ENCODE data around the gene DGKD. TPM values are rescaled to one million over a fixed set of nuclear protein-coding genes. Genes with fewer than 3 reads are reported as not detected.
A peak's percentile ranks its signal among the peaks of the same experiment; 100 is the strongest.

DGKD gene
- total RNA-seq, 1 donor from 2014 or later = 20.7 TPM

DNA sequence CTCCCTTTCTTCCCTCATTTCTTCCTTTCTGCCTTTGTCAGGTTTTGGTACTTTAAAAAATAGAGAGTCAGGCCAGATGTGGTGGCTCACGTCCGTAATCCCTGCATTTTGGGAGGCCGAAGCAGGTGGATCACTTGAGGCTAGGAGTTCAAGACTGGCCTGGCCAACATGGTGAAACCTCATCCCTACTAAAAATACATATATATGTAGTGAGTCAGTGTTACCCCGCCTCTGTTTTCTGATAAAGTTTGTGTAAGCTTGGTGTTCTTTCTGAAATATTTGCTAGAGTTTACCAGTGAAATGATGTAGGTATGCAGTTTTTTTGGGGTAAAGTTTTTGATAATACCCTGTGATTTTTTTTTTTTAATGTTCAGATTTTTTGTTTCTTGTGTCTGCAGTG lies 58.8 kb downstream of the DGKD start:
- DNase-seq (ENCODE audit: low read depth) = peak; percentile 57

DNA sequence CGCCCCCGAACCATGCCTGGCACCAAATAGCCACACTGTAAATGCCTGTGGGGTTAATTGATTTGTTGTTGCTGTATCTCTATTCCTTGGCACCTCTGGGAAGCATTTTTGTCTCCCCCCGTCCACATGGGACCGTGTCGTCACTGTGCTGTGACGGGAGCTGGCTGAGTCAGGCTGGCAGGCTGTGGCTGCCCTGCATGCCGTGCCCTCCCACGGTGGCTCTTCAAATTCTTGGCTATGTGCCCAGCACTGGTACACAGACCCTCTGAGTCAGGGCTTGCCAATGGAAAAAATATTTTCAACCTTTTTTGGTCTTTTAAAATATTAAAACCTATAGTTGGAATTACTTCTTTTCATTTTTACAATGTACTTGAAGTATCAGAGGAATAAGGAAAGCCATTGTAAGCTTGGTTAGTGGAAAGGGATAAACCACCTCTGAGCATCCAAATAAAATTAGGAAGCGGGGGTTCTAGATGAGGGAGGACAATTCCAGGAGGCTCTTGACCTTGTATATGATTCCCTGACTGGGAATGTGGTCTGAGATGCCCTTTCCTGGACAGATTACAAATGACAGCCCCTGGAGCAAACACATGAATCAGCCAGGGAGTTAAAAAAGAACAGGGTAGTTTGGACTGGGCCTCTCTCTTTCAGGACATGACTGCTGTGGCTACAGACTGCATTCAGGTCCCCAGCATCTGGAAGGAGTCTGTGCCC lies 59.4 kb downstream of the DGKD start:
- DNase-seq (ENCODE audit: low read depth) = peak; percentile 95

DNA sequence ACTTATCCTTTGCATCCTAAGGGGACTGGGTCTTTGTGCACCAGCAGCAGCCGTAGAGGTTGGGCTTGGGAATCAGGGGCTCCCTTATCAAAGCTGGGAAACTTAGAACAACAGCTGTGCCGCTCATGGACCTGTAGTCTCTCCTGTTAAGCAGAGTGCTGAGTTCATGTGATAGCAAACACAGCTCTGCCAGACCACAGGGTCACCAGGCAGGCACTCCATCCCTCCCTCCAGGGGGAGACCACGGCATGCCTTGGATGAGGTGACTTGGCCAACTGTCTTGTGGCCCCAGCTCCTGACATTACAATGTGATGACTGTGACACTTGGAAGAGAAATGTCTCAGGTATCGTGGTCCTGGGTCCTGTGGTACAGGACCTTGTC lies 60.0 kb downstream of the DGKD start:
- DNase-seq (ENCODE audit: low read depth) = peak; percentile 67

DNA sequence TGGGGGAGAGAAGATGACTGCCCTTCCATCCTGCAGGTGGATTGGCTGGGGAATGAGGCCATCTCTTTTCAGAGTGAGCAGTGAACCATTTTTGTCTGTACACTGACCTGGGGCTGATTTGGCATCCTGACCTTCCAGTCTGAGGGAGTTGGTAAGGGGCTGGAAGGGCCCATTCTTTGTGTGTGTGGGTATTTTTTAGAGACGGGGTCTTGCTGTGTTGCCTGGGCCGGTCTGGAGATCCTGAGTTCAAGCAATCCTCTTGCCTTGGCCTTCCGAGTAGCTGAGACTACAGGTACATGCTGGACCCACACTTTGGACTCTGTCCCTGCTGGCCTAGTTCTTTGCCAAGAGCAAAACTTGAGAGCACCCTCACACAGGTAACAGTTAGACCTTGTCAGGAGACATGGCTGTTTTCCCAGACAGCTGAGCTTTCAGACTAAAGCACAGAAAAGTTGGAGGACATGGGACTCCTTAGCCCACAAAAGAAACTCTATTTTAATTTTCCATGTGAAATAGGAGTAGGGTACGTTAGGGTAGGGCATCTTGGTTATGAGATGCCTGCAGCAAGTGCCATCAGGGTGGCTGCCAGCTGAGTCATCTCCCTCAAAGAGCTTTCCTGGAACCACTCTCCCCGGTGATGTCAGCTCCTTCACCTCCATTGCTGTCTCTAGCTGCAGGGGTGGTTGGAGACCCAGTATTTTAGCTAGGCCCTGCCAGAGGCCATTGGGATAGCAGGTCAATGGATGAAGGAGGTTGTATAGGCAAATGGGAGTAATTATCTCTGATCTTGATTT lies 60.7 kb downstream of the DGKD start:
- peak; percentile 83 for DNase-seq (ENCODE audit: low read depth)

DNA sequence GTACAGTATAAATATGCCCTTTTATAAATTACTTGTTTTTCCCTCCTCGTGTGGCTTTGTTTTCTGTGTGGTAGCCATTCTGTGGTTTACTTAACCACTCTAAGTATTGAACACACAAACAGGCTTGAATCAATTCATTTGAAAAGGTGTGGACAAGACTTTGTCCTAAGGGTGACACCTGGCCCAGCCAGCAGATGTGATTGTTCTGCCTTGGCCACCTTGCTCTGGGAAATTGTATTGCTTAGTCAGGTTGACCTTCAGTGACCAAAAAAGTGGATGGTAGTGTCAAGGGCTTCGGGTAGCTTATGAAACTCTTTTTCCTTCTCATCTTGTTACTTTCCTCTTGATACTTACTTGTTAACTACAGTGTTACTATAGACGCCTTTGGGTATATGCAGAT lies 61.9 kb downstream of the DGKD start:
- no peak for DNase-seq (ENCODE audit: low read depth)

DNA sequence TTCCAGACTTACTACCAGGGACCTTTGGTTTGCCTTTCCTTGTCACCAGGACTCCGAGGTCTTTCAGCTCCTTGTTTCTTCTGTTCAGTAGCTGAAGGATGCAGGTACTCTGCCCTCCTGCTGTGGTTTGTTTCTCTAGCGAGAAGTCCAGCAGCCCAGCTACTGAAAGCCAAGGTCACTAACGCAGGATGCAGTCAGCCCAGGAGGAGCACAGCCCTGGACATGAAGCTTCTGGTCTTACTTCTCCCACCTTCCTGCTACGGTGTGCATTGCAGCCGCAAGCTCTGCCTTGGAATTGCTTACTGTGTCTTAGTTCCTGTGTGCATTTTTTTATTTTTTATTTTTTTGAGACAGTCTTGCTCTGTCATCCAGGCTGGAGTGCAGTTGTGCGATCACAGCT lies 62.4 kb downstream of the DGKD start:
- DNase-seq (ENCODE audit: low read depth) = no peak

DNA sequence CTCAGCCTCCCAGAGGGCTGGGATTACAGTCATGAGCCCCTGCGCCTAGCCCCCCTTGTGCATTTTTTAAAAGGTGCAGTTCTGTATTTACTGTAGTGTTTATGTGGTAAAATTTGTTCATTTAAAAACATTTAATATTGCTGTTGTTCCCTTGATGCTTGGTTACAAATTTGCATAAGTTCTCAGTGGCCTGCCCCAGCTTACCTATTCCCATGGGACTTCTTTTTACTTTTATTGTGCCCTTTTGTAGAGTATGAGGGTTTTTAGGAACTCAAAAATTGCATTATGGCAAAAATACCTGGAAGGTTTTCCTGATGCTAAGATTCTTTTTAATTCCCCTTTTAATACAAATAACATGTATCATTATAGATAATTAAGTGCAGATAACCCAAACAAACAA lies 63.0 kb downstream of the DGKD start:
- no peak for DNase-seq (ENCODE audit: low read depth)

DNA sequence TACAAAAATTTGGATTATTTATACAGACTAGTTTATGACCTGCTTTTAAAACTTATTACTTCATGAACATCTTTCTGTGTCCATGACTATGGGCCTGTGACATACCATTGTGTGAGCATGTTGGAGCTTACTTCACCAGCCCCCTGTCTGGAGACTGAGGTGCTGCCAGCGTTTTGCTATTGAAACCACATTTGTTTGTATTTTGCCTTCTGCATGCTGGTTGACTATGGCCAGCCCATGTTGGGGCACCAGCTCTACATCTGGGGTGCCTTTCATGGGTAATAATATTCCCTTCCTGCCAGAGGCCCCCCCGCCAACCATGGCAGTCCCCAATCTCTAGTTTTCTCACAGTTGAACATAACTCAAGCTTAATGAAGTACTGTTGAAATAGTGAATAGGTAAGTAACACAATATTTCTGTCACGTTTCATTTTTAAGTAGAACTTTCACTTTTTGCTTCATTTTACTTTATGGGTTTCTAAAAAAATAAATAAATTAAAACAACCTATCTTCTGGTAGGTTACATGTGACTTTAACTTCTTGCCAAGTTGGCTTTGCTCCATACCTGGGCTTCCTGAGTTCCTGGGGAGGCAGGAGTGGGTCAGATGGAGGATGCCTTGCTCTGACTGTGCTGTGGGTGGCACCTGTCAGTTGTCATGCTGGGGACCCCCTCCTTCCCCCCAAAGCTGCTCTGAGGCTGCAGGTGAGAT lies 63.9 kb downstream of the DGKD start:
- no peak for DNase-seq (ENCODE audit: low read depth)

DNA sequence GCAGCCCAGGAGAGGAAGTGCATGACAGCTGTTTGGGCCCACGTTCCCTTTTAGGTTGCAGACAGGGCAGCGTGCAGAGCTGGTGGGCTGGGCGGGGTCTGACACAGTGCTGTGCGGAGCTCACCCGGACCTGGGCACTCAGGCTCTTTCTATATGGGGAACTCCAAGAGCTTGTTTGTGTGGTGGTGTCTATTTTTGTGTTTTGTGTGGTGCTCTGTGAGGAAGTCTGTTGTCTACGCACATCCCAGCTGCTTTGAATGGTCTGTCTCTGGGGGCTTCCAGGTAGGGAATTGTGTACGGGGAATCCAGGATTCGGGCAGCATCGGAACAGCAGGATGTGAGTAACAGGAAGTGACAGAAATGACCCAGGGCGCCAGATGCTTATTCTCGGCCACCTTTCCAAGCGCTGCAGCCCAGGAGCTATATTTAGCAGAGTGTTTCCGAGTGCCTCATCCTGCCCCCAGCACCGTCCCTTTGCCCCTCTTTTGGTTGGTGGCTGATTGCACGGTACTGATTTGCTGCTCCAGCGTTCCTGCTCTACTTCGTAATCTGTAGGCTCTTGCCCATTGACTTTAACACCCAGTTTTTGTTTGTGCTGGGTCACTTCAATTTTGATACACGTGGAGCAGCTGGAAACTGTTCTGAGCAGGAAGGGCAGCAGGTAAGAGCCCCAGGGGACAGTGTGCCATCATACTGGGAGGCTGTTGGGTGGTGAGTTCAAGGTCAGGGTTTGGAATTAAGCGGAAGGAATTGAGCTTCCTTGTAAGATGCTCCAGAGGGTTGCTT lies 64.7 kb downstream of the DGKD start:
- no peak for DNase-seq (ENCODE audit: low read depth)

DNA sequence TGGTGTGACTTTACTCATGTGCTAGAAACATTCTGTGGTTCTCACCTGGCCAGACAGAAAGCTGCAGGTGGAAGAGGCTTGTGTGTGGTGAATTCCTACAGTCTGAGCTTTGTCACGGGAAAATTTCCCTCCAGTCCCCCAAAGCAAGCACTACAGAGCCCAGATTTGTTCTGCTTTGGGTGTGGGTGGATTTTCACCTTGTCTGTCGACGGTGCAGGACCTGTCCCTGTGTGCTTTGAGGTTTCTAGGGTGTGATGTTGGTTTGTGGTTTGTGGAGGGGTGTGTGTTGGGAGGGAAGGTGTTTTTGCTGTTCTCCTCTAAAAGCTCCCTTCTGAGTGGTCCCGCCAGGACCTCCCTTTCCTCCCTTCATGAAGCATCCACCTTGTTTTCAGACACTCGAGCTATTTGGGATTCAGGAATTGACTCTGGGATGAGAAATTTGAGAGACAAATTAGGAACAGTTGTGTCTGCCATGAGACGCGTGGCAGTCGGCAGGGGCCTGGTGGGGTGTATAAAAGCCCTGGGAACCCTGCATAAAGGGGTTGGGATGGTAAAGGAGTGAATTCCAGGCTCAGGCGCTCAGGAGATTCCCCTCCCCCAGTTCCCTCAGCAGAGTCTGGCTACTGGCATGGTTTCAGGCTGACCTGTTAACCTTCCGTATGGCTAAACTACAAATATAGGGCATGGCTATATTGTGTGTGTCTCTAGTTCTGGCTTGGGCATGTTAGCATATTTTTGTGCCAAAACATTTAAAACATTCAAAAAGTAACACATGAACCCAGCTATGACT lies 65.5 kb downstream of the DGKD start:
- DNase-seq (ENCODE audit: low read depth) = no peak

DNA sequence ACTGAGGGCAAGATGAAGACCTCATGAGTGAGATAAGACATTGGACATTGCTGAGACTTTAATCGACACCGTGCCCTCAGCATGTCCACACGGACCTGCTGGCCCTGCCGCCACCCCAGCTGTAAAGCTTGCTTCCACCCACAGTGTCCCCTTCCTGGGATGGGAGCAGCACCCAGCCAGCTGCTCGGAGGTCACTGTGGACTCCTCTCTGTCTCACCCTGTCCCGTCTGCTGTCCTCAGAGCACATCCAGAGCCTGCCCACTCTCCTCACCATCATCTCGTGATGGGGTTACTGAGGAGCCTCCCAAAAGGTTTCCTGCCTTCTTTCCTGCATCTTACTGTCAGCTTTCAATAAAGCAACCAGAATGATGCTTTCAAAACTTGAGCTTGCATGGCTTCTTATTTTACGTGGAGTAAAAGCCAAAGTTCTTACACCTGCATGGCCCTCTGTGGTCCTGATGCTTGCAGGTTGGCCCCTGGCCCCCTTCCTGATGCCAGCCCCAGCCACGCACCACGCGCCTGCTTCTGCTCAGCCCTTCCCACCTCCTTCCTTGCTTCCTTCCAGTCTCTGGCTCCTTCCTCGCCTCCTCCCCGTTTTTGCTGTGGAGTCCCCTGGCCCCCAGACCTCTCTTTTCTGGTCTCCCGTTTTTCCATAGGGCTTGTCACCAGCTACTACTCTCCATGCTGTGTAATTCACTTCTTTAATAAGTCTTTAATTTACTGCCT lies 67.0 kb downstream of the DGKD start:
- no peak for DNase-seq (ENCODE audit: low read depth)

DNA sequence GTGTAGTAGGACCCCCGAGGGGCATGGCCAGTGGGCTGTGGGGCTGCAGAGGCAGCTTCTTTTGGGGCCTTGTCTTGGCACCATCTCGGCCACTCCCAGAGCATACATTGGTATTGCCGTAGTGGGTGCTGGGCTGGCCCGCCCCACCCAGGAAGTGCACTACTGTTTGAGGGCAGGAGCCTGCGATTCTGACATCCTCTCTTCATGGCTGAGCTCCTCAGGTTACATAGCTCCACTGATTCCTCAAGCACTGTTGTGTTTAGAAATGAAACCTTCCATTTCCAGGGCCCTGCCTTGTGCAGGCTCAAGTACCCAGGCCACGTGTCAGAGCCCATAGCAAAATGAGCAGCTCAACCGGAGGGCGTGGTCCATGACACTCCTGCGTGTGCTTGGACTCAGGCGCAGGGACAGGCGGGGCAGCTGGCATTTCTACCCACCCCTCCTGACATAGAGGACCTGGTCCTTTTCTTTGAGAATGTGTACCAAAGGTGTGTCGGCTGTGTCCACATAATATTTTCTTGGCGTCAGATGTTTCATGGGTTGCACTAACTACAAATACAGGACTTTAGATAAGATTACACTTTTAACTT lies 67.9 kb downstream of the DGKD start:
- DNase-seq (ENCODE audit: low read depth) = no peak

DNA sequence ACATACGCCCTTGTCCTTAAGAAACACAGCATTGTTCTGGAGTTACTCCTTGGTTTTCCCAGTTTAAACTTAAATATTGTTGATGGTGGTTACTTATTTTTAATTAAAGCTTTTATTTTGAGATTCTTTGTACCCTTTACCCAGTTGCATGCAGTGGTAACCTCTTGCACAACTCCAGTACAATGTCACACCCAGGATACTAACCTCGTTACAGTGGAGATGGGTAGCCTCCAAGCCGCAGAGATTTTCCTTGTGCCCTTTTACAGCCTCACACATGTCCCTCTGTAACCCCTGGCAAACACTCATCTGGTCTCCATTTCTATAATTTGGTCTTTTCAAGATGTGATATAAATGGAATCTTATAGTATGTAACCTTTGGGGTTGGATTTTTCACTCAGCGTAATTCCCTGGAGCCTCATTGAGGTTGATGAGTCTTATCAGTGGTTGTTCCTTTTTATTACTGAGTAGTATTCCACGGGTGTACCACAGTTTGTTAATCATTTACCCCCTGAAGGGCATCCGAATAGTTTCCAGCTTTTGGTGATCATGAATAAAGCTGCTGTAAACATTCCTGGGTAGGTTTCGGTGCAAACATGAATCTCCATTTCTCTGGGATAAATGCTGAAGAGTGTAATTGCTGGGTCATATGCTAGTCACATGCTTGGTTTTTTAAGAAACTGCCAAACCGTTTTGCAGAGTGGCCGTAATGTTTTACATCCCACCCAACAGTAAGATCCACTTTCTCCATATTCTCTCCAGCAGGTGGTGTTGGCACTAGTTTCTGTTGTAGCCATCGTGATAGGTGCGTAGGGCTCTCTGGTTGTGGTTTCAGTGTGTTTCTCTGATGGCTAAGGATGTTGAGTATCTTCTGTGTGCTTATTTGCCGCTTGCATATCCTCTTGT lies 68.6 kb downstream of the DGKD start:
- no peak for DNase-seq (ENCODE audit: low read depth)

DNA sequence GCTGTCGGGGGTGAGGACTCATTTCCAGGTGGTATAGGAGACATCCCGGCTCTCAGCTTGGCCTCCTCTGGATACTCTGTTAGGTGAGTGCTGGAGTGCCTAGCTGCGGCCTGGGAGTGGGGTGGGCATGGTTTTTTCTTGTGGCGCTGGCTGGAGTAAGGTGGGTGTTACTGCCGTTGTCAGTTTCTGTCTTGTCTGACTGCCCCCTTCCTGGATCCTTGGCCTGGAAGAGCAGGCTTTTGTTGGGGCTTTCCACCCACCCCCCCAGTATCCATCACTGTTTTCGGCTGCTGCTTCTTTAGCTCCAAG lies 69.2 kb downstream of the DGKD start:
- DNase-seq (ENCODE audit: low read depth) = no peak

DNA sequence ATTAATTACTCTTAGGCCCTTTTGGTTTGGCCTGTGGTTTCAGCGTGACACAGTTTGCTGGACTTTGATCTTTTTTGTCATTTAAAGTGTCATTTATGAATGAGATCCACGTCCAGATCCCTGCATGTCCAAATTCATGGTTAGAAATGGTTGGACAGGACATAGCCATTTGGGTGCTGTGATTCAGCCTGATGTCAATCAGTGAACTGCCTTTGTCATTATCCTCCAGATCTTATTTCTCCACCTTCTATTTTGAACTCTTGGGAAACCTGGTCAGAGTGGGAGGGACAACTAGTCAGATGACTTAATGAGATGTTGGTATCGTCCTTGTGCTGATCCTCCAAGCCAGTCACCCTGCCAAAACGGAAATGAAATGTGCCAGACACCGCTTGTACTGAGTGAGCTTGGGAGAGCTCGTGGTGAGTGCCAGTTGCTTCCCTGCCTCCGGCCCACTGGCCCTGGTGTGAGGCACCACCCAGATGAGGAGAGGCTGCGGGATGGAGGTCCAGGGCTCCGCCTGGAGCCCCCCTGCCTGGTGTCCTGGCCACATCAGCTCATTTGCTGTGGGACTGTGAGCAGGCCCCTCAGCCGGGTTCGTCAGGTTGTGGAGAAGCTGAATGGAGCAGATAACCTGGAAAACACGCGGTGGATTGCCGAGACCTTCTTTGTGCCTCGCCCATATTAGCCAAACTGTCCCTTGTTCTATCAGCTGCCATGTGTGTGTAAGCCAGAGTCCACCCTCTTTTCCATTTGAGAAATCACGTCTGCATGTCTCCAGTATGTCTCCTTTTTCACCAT lies 70.1 kb downstream of the DGKD start:
- DNase-seq (ENCODE audit: low read depth) = no peak

DNA sequence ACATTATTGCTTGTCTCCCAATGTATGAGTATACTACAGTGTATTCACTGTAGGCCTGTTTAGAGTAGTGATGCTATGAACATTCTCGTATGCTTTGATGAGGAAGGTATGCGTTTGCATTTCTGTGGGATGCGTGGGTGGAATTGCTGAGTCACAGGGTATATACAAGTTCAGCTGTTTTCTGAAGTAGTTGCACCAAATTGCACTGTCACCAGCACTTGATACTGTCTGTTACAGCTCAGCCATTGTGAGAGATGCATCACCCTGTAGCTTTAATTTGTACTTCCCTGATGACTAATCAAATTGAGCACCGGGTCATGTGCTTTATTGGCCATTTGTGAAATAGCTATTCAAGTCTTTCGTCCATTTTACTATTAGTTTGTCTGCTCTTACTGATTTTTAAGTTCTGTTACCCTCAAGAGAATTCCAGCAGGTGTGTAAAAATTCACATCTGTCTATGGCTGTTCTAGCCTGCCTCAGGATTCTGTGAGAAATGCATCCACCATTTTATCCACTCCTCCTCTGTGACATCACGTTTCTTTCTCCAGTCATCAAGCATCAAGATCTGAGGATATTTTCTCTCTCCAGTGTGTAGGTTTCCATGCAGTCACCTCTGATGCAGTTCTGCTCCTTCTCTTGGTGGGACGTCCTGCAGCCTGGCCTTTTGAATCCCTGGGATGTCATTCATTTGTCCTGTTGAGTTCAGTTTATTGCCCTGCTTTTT lies 72.5 kb downstream of the DGKD start:
- DNase-seq (ENCODE audit: low read depth) = peak; percentile 73

DNA sequence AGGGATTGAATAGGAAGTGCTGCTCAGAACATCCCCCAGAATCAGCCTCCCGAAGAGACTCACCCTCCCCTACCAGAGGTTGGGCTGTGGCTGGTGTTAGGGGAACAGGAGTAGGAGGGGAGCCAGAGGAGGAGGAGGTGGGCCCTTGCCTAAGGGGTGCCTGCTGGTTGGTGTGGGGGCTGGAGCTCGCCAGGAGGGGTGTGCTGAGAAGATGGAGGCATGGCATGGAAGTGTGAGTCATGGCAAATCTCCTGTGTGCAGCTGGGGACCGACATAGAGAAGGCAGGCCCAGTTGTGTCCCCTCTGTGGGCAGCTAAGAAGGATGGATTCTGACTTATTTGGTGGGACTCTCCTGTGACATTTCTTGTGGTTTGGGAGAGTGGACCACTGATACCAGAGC lies 73.7 kb downstream of the DGKD start:
- DNase-seq (ENCODE audit: low read depth) = no peak

DNA sequence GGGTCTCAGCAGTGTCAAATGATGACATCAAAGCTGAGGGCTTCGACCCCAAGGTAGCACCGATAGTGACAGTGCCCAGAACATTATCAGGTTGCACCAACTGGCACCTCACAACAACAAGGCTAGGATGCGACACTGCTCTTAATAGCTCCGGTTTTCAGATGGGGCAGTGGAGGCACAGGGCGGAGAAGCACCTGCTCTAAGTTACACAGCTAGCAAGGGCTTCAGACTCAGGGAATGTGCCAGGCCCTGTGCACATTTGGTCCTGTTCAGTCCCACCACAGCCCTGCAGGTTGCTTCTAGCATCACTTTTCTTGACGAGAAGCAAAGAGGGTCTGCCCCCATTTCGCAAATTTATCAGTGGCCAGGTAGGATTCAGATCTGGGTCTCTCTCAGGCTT lies 74.1 kb downstream of the DGKD start:
- DNase-seq (ENCODE audit: low read depth) = no peak

Data from renal cortical epithelial cell (primary cell).